SU-DHL-6 (cell line): ENCODE results near the gene GUCY1A1.

Experiments
- H2AFZ ChIP-seq: fragments of 200-600 bp; sonication (generic); 2 replicates; pipeline ENCODE4 v1.6.1; 2014; ENCODE audit warnings: low read depth, mild to moderate bottlenecking, moderate library complexity, mixed read lengths, antibody characterized with exemption, low read length; ENCODE audit not compliant: severe bottlenecking
- H3F3A ChIP-seq: fragments of 200-600 bp; shearing (Covaris generic); 2 replicates; pipeline ENCODE4 v1.6.0; 2016; ENCODE audit warnings: antibody characterized with exemption, mild to moderate bottlenecking; ENCODE audit not compliant: insufficient read depth
- H3K27ac ChIP-seq: fragments of 200-600 bp; sonication (generic); 2 replicates; pipeline ENCODE4 v1.5.1; 2016; ENCODE audit warnings: low read depth, mild to moderate bottlenecking, low read length, moderate library complexity, mixed read lengths
- H3K27me3 ChIP-seq: fragments of 200-600 bp; sonication (generic), shearing (Covaris generic); 2 replicates; pipeline ENCODE4 v1.6.0; 2014; ENCODE audit warnings: mild to moderate bottlenecking, low read length
- H3K36me3 ChIP-seq: fragments of 200-600 bp; sonication (generic); 2 replicates; pipeline ENCODE4 v1.6.1; 2014; ENCODE audit warnings: mild to moderate bottlenecking, low read length, mixed read lengths
- H3K4me2 ChIP-seq: fragments of 300-600, 200-600 bp; shearing (Covaris generic), sonication (generic); 2 replicates; pipeline ENCODE4 v1.6.0; 2014; ENCODE audit warnings: low read length, low read depth, mild to moderate bottlenecking; ENCODE audit not compliant: poor library complexity, severe bottlenecking
- H3K4me3 ChIP-seq: fragments of 200-600 bp; sonication (generic); 2 replicates; pipeline ENCODE4 v1.5.1; 2014; ENCODE audit warnings: antibody characterized with exemption, low read length, mild to moderate bottlenecking, mixed read lengths; ENCODE audit not compliant: insufficient read depth, poor library complexity, severe bottlenecking
- H3K79me2 ChIP-seq: fragments of 200-600 bp; sonication (generic); 2 replicates; pipeline ENCODE4 v1.6.1; 2014; ENCODE audit warnings: mild to moderate bottlenecking, low read length, moderate library complexity; ENCODE audit not compliant: insufficient read depth
- H3K9ac ChIP-seq: fragments of 200-600 bp; sonication (generic); 2 replicates; pipeline ENCODE4 v1.7.0; 2014; ENCODE audit warnings: mild to moderate bottlenecking, low read length
- H3K9me2 ChIP-seq: fragments of 200-600 bp; sonication (generic); replicated peaks from 2 replicates; pipeline ENCODE4 v1.6.1; 2014; ENCODE audit warnings: low read length; ENCODE audit not compliant: insufficient read depth
- H3K9me3 ChIP-seq: fragments of 200-600 bp; sonication (generic); 2 replicates; pipeline ENCODE4 v1.6.1; 2014; ENCODE audit warnings: low read length, mixed read lengths; ENCODE audit not compliant: insufficient read depth
- H4K20me1 ChIP-seq: fragments of 200-600 bp; sonication (generic); 2 replicates; pipeline ENCODE4 v1.6.1; 2014; ENCODE audit warnings: low read depth, mild to moderate bottlenecking, antibody characterized with exemption, low read length, moderate library complexity, mixed read lengths
- CTCF ChIP-seq: fragments of 200-600 bp; sonication (generic); IDR thresholded peaks from one replicate; pipeline ENCODE4 v1.5.1; 2017; ENCODE audit warnings: antibody characterized with exemption, mild to moderate bottlenecking, low read length, moderate library complexity; ENCODE audit not compliant: insufficient read depth, poor library complexity, severe bottlenecking
- EZH2phosphoT487 ChIP-seq: fragments of 200-600 bp; sonication (generic), shearing (Covaris generic); conservative IDR thresholded peaks from 2 replicates; pipeline ENCODE4 v1.6.1; 2018; ENCODE audit warnings: mild to moderate bottlenecking, antibody characterized with exemption, low read length, moderate library complexity, mixed read lengths

The GUCY1A1 gene

DNA sequence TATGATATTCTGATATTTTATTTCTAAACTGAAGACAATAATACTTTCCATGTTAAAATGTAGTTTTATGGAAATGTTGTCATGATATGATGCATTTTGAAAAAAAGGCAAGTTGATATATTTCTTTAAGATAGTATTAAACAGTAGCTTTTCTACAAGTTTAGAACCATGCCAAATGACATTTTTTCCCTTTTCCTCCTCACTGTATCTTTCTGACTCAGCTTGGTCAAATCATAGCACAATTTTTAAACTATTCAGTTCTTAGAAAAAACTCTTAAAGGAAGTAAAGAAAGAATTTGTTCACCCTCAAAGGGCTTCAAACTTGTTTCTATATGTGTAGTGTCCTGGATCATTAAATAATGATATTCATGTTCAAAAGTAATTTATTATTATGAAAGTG lies 46.0 kb upstream of the GUCY1A1 start:
- no peaks in the 10 kb centered on the region for H3K9me2 ChIP-seq
- H3K79me2 ChIP-seq = no peaks in the 10 kb centered on the region
- H2AFZ ChIP-seq = no peak overlapping the region
- H3K27ac ChIP-seq = no peak overlapping the region
- H3F3A ChIP-seq = no peaks in the 10 kb centered on the region
- H3K4me3 ChIP-seq = no peak overlapping the region
- no peaks in the 10 kb centered on the region for H3K9me3 ChIP-seq
- no peaks in the 10 kb centered on the region for H3K36me3 ChIP-seq
- H4K20me1 ChIP-seq = no peaks in the 10 kb centered on the region
- H3K4me2 ChIP-seq = no peak overlapping the region
- TF ChIP-seq CTCF = no peak
- TF ChIP-seq EZH2phosphoT487 = no peak
- no peaks in the 10 kb centered on the region for H3K27me3 ChIP-seq
- no peak overlapping the region for H3K9ac ChIP-seq

DNA sequence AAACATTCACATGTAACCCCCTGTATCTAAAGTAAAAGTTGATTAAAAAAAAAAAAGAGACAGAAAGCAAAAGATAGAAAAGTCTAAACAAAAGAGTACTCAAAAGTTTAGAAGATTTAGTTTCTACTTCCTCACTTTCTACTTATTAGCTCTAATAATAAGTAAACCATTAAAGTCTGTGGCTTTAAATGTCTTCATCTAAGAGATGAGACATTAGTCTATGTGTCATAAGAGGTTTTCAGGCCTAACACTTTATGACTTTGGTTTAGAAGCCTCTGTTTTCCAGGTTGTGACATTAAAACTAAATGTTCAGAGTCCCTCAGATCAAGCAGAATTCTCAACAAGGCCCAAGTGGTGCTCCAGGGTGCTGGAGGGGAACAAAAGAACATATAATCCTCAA lies 42.2 kb upstream of the GUCY1A1 start:
- Histone ChIP-seq H4K20me1 (no peaks in the 10 kb centered on the region), H3K27me3 (no peaks in the 10 kb centered on the region), H3K9ac (no peak overlapping the region), H3K4me2 (no peak overlapping the region), H3K9me2 (no peaks in the 10 kb centered on the region), H2AFZ (no peak overlapping the region), H3K79me2 (no peaks in the 10 kb centered on the region), H3K36me3 (no peaks in the 10 kb centered on the region), H3K27ac (no peak overlapping the region), H3K9me3 (no peaks in the 10 kb centered on the region), H3F3A (no peaks in the 10 kb centered on the region), H3K4me3 (no peak overlapping the region)
- TF ChIP-seq EZH2phosphoT487 (no peak), CTCF (no peak)

- H3K9me3 ChIP-seq = no peaks in the 10 kb centered on the region
- H3K36me3 ChIP-seq = no peaks in the 10 kb centered on the region
- H3K4me2 ChIP-seq = no peak overlapping the region
- no peaks in the 10 kb centered on the region for H3K79me2 ChIP-seq
- no peaks in the 10 kb centered on the region for H3K9me2 ChIP-seq
- no peaks in the 10 kb centered on the region for H4K20me1 ChIP-seq
- no peaks in the 10 kb centered on the region for H3K27me3 ChIP-seq
- no peak overlapping the region for H3K4me3 ChIP-seq
- no peak overlapping the region for H3K9ac ChIP-seq
- H3F3A ChIP-seq = no peaks in the 10 kb centered on the region
- no peak overlapping the region for H3K27ac ChIP-seq
- H2AFZ ChIP-seq = no peak overlapping the region
- TF ChIP-seq CTCF = no peak
- no peak for TF ChIP-seq EZH2phosphoT487
These were observed 40.1 kb upstream of the GUCY1A1 start for GRCh38 chr4:155626561-155626960.
